Measurements from ENCODE around the gene NEAT1. TPM values are rescaled to one million over a fixed set of nuclear protein-coding genes. Genes with fewer than 3 reads are reported as not detected.

NEAT1 gene
- polyA plus RNA-seq, 3 donors = 98.2 to 228 (median 107) TPM

- no peak for DNase-seq (ENCODE audit: low read depth in 3 of 3, low spot score in 2 of 3)
Measured at GRCh38 chr11:65493367-65494176, 71.0 kb downstream of the NEAT1 start.

Other genes with a start within 250 kb of the NEAT1 start
- 100 to 1,000 TPM in 1 of 3 donors, 10 to 100 TPM in 2; 73.4 to 102 (median 83.1) TPM for gene CAPN1, start 240.9 kb upstream of the NEAT1 start, polyA plus RNA-seq (ENCODE audit: insufficient read length in 3 of 3)
- gene POLA2, start 160.8 kb upstream of the NEAT1 start, polyA plus RNA-seq (ENCODE audit: insufficient read length in 3 of 3) = 10 to 100 TPM; 24.3 to 28.2 (median 25.6) TPM
- 10 to 100 TPM in 1 of 3 donors, 1 to 10 TPM in 2; 6.3 to 10.1 (median 6.5) TPM for gene CDC42EP2, start 107.9 kb upstream of the NEAT1 start, polyA plus RNA-seq (ENCODE audit: insufficient read length in 3 of 3)
- 10 to 100 TPM; 76.7 to 88.5 (median 81.3) TPM for gene DPF2, start 88.9 kb upstream of the NEAT1 start, polyA plus RNA-seq (ENCODE audit: insufficient read length in 3 of 3)
- under 1 TPM; 0.62 to 0.69 (median 0.64) TPM for gene TIGD3, start 68.0 kb upstream of the NEAT1 start, polyA plus RNA-seq (ENCODE audit: insufficient read length in 3 of 3)
- 1 to 10 TPM; 5.0 to 6.0 (median 5.2) TPM for gene SLC25A45, start 40.2 kb upstream of the NEAT1 start, polyA plus RNA-seq (ENCODE audit: insufficient read length in 3 of 3)
- gene FRMD8, start 36.2 kb upstream of the NEAT1 start, polyA plus RNA-seq (ENCODE audit: insufficient read length in 3 of 3) = 10 to 100 TPM; 15.5 to 17.8 (median 15.6) TPM
- 1,000 to 10,000 TPM in 1 of 3 donors, 100 to 1,000 TPM in 2; 444 to 1,042 (median 635) TPM for gene MALAT1, start 76.2 kb downstream of the NEAT1 start, polyA plus RNA-seq (ENCODE audit: insufficient read length in 3 of 3)
- gene SCYL1, start 102.3 kb downstream of the NEAT1 start, polyA plus RNA-seq (ENCODE audit: insufficient read length in 3 of 3) = 10 to 100 TPM; 60.9 to 68.7 (median 65.3) TPM
- gene LTBP3, start 135.6 kb downstream of the NEAT1 start, polyA plus RNA-seq (ENCODE audit: insufficient read length in 3 of 3) = 100 to 1,000 TPM in 1 of 3 donors, 10 to 100 TPM in 2; 88.3 to 101 (median 89.4) TPM
- 10 to 100 TPM; 42.9 to 49.8 (median 43.2) TPM for gene ZNRD2, start 147.7 kb downstream of the NEAT1 start, polyA plus RNA-seq (ENCODE audit: insufficient read length in 3 of 3)
- 10 to 100 TPM; 15.8 to 22.8 (median 21.7) TPM for gene FAM89B, start 149.7 kb downstream of the NEAT1 start, polyA plus RNA-seq (ENCODE audit: insufficient read length in 3 of 3)
- gene EHBP1L1, start 153.3 kb downstream of the NEAT1 start, polyA plus RNA-seq (ENCODE audit: insufficient read length in 3 of 3) = 10 to 100 TPM in 2 of 3 donors, 1 to 10 TPM in 1; 9.4 to 12.3 (median 11.0) TPM
- under 1 TPM in 1 of 3 donors, not detected in 2; 0.21 TPM for gene KCNK7, start 173.0 kb downstream of the NEAT1 start, polyA plus RNA-seq (ENCODE audit: insufficient read length in 3 of 3)
- 10 to 100 TPM; 29.4 to 37.2 (median 31.0) TPM for gene MAP3K11, start 191.4 kb downstream of the NEAT1 start, polyA plus RNA-seq (ENCODE audit: insufficient read length in 3 of 3)
- 10 to 100 TPM; 22.2 to 25.1 (median 23.1) TPM for gene PCNX3, start 193.0 kb downstream of the NEAT1 start, polyA plus RNA-seq (ENCODE audit: insufficient read length in 3 of 3)
- gene SIPA1, start 215.3 kb downstream of the NEAT1 start, polyA plus RNA-seq (ENCODE audit: insufficient read length in 3 of 3) = 10 to 100 TPM; 22.5 to 30.5 (median 24.7) TPM
- gene RELA, start 240.1 kb downstream of the NEAT1 start, polyA plus RNA-seq (ENCODE audit: insufficient read length in 3 of 3) = 10 to 100 TPM; 42.6 to 47.1 (median 44.2) TPM

Measured in right renal cortex interstitium (tissue), 3 donors.